ENCODE results near the gene NKAIN2.

The NKAIN2 gene

DNA sequence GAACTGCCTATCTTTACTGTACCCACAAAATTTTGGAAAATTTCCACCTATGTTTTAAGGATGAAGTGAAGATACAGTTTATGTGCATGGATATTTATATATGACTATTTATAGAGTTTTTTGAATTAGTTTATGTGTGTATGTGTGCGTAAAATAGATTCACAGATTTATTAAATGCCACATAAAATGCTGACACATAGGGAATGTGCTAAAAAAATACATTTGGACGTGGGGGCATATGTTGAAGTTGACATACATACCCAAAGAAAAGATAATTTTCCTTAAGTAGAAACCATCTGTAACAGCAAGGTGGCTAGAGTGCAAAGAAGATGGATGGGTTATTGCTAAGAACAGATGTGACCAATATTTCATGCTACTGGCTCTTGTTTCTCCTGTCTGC lies 856.5 kb downstream of the NKAIN2 start:
- no peak for DNase-seq

GRCh38 chr6:124661097-124661661 lies 857.5 kb downstream of the NKAIN2 start:
- H3K36me3 Mint-ChIP-seq, result no peaks in the 10 kb centered on the region

More for the DNA sequence above, 856.5 kb downstream of the NKAIN2 start:
- no peak for ATAC-seq (replicated peaks)
- no peaks in the 10 kb centered on the region for H3K4me1 Mint-ChIP-seq
- no peak overlapping the region for H3K4me3 Mint-ChIP-seq
- H3K36me3 Mint-ChIP-seq, result no peaks in the 10 kb centered on the region
- no peaks in the 10 kb centered on the region for H3K27me3 Mint-ChIP-seq
- H3K27ac Mint-ChIP-seq, result no peak overlapping the region
- H3K9me3 Mint-ChIP-seq, result peaks cover 0 to 5% of the 10 kb centered on the region in 2 donors

GRCh38 chr6:124668028-124668427 lies 864.4 kb downstream of the NKAIN2 start:
- Mint-ChIP-seq H3K9me3 (peaks cover 3% of the 10 kb centered on the region in 2 donors), H3K4me1 (no peaks in the 10 kb centered on the region), H3K4me3 (no peak overlapping the region), H3K36me3 (no peaks in the 10 kb centered on the region), H3K27ac (no peak overlapping the region), H3K27me3 (no peaks in the 10 kb centered on the region)
- no peak for ATAC-seq (replicated peaks)
- DNase-seq, result no peak

More at GRCh38 chr6:124661097-124661661, 857.5 kb downstream of the NKAIN2 start:
- no peak for DNase-seq
- Mint-ChIP-seq H3K9me3 (peaks cover 0 to 5% of the 10 kb centered on the region in 2 donors), H3K4me3 (no peak overlapping the region), H3K27ac (no peak overlapping the region), H3K27me3 (no peaks in the 10 kb centered on the region), H3K4me1 (no peaks in the 10 kb centered on the region)
- ATAC-seq (replicated peaks), result no peak

- no peak for DNase-seq
- no peaks in the 10 kb centered on the region for H3K4me1 Mint-ChIP-seq
- H3K36me3 Mint-ChIP-seq, result no peaks in the 10 kb centered on the region
- H3K27me3 Mint-ChIP-seq, result no peaks in the 10 kb centered on the region
- H3K9me3 Mint-ChIP-seq, result peaks cover 4 to 5% of the 10 kb centered on the region in 2 donors
- H3K27ac Mint-ChIP-seq, result no peak overlapping the region
- H3K4me3 Mint-ChIP-seq, result no peak overlapping the region
- no peak for ATAC-seq (replicated peaks)
These were observed 866.2 kb downstream of the NKAIN2 start for GRCh38 chr6:124669713-124670480.

GRCh38 chr6:124670801-124671200 lies 867.1 kb downstream of the NKAIN2 start:
- no peaks in the 10 kb centered on the region for H3K36me3 Mint-ChIP-seq
- no peak overlapping the region for H3K27ac Mint-ChIP-seq
- H3K9me3 Mint-ChIP-seq, result peaks cover 4 to 5% of the 10 kb centered on the region in 2 donors
- H3K4me1 Mint-ChIP-seq, result no peaks in the 10 kb centered on the region
- H3K4me3 Mint-ChIP-seq, result no peak overlapping the region
- no peak for ATAC-seq (replicated peaks)
- H3K27me3 Mint-ChIP-seq, result no peaks in the 10 kb centered on the region
- no peak for DNase-seq

DNA sequence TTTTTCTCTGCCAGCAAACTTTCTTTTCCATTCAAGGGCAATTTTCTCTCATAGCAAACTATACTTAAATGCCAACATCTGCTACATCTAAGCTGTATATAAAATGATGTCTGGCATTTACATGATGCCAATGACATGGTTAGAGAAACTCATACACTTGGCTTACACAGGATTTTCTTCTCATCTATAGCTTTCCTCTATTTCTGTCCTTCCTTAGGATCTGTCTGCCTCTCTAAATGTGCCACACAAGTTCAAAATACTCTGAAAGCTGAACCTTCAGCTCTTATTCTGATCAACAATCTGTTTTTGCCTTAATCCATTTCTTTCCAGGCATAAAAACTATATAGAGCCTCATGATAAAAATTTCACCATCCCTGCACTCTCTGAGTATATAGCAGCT lies 867.7 kb downstream of the NKAIN2 start:
- H3K4me3 Mint-ChIP-seq, result no peak overlapping the region
- ATAC-seq (replicated peaks), result no peak
- H3K27me3 Mint-ChIP-seq, result no peaks in the 10 kb centered on the region
- no peak for DNase-seq
- H3K36me3 Mint-ChIP-seq, result no peaks in the 10 kb centered on the region
- peaks cover 8 to 10% of the 10 kb centered on the region in 2 donors for H3K9me3 Mint-ChIP-seq
- no peak overlapping the region for H3K27ac Mint-ChIP-seq
- no peaks in the 10 kb centered on the region for H3K4me1 Mint-ChIP-seq

DNA sequence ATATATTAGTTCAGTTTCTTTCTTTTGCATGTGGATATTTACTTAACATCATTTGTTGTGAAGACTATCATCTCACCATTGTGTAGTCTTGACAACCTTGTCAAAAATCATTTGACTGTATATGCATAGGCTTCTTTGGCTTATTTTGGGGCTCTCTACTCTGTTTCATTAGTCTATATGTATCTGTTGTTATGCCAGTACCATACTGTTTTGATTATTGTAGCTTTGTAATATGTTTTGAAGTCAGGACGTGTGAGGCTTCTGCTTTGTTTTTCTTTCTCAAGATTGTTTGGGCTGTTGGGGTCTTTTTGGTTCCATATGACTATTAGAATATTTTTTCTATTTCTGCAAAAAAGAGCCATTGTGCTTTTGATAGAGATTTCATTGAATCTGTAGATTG lies 870.4 kb downstream of the NKAIN2 start:
- H3K9me3 Mint-ChIP-seq, result peaks cover 22 to 25% of the 10 kb centered on the region in 2 donors

GRCh38 chr6:124676033-124676432 lies 872.4 kb downstream of the NKAIN2 start:
- H3K27me3 Mint-ChIP-seq, result no peaks in the 10 kb centered on the region
- DNase-seq (no peak), ATAC-seq (replicated peaks) (no peak)
- H3K4me3 Mint-ChIP-seq, result no peak overlapping the region
- peaks cover 25 to 27% of the 10 kb centered on the region in 2 donors for H3K9me3 Mint-ChIP-seq
- no peaks in the 10 kb centered on the region for H3K4me1 Mint-ChIP-seq
- H3K36me3 Mint-ChIP-seq, result no peaks in the 10 kb centered on the region
- no peak overlapping the region for H3K27ac Mint-ChIP-seq

More for the DNA sequence above, 870.4 kb downstream of the NKAIN2 start:
- DNase-seq (no peak), ATAC-seq (replicated peaks) (no peak)
- Mint-ChIP-seq H3K4me1 (no peaks in the 10 kb centered on the region), H3K27me3 (no peaks in the 10 kb centered on the region), H3K36me3 (no peaks in the 10 kb centered on the region), H3K27ac (no peak overlapping the region), H3K4me3 (no peak overlapping the region)

- Mint-ChIP-seq H3K9me3 (peaks cover 24 to 25% of the 10 kb centered on the region in 2 donors), H3K4me1 (no peaks in the 10 kb centered on the region), H3K27ac (no peak overlapping the region), H3K27me3 (no peaks in the 10 kb centered on the region), H3K36me3 (no peaks in the 10 kb centered on the region), H3K4me3 (no peak overlapping the region)
- no peak for ATAC-seq (replicated peaks)
- no peak for DNase-seq
These were observed 874.2 kb downstream of the NKAIN2 start for GRCh38 chr6:124677874-124678273.

GRCh38 chr6:124679387-124679786 lies 875.7 kb downstream of the NKAIN2 start:
- Mint-ChIP-seq H3K4me3 (no peak overlapping the region), H3K36me3 (no peaks in the 10 kb centered on the region), H3K27me3 (no peaks in the 10 kb centered on the region), H3K27ac (no peak overlapping the region), H3K9me3 (peaks cover 21 to 23% of the 10 kb centered on the region in 2 donors), H3K4me1 (no peaks in the 10 kb centered on the region)
- ATAC-seq (replicated peaks) (no peak), DNase-seq (no peak)

DNA sequence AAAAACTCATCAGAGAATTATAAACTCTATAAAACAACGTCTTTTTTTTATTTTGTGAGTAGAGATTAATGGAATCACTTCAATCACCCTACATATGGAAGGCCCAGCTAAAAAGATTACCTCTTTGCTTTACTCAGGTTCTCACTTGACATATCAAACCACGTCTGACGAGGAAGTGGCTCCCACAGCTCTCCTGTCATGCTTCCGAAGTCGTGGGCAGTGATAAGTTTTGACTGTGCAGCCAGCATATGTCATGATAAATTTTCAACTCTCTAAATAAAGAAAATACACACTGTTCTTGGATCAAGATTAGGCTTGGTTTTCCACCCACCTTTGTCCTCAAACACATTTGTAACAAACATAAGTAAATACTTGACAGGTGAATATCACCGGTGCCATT lies 879.1 kb downstream of the NKAIN2 start:
- DNase-seq (no peak), ATAC-seq (replicated peaks) (no peak)
- H3K27me3 Mint-ChIP-seq, result no peaks in the 10 kb centered on the region
- H3K9me3 Mint-ChIP-seq, result peaks cover 15% of the 10 kb centered on the region in 2 donors
- H3K4me1 Mint-ChIP-seq, result no peaks in the 10 kb centered on the region
- H3K36me3 Mint-ChIP-seq, result no peaks in the 10 kb centered on the region
- H3K4me3 Mint-ChIP-seq, result no peak overlapping the region
- no peak overlapping the region for H3K27ac Mint-ChIP-seq

GRCh38 chr6:124683507-124683906 lies 879.8 kb downstream of the NKAIN2 start:
- no peak for DNase-seq
- no peak for ATAC-seq (replicated peaks)
- Mint-ChIP-seq H3K4me3 (no peak overlapping the region), H3K4me1 (no peaks in the 10 kb centered on the region), H3K27ac (no peak overlapping the region), H3K27me3 (no peaks in the 10 kb centered on the region), H3K36me3 (no peaks in the 10 kb centered on the region), H3K9me3 (peaks cover 7 to 8% of the 10 kb centered on the region in 2 donors)

DNA sequence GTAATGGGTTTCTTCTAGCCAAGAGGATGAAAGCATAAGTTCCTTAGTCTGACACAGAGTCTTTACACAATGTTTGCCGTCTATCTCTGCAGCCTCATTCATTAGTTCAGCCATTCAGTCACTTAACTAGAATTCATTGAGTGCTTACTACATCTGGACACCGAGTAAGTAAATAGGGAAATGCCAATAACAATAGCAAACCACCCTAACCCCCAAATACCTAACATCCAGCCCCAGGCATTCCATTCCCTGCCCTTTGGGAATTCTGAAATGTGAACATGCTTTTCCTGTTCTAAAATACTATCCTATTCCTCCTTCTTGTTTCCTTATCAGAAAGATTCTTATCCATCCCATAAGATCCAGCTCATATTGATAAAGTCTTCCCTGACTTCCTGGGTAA lies 881.0 kb downstream of the NKAIN2 start:
- Mint-ChIP-seq H3K4me1 (no peaks in the 10 kb centered on the region), H3K9me3 (no peaks in the 10 kb centered on the region), H3K4me3 (no peak overlapping the region), H3K27me3 (no peaks in the 10 kb centered on the region), H3K27ac (no peak overlapping the region), H3K36me3 (no peaks in the 10 kb centered on the region)
- DNase-seq (no peak), ATAC-seq (replicated peaks) (no peak)

DNA sequence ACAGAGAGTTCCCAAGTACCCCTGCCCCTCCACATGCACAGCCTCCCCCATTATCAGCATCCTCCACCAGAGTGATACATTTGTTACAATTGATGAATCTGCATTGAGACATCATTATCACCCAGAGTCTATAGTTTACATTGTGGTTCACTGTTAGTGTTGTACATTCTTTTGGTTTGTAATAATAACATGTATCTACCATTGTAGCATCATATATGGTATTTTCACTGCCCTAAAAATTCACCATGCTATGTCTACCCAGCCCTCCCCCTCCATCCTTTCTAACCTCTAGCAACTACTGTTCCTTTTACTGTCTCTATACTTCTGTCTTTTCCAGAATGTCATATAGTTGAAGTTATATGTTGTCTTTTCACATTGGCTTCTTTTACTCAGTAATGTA lies 884.7 kb downstream of the NKAIN2 start:
- ATAC-seq (replicated peaks) (no peak), DNase-seq (no peak)
- H3K36me3 Mint-ChIP-seq, result no peaks in the 10 kb centered on the region
- H3K27me3 Mint-ChIP-seq, result no peaks in the 10 kb centered on the region
- H3K4me3 Mint-ChIP-seq, result no peak overlapping the region
- no peaks in the 10 kb centered on the region for H3K4me1 Mint-ChIP-seq
- H3K9me3 Mint-ChIP-seq, result peaks cover 0 to 2% of the 10 kb centered on the region in 2 donors
- no peak overlapping the region for H3K27ac Mint-ChIP-seq

DNA sequence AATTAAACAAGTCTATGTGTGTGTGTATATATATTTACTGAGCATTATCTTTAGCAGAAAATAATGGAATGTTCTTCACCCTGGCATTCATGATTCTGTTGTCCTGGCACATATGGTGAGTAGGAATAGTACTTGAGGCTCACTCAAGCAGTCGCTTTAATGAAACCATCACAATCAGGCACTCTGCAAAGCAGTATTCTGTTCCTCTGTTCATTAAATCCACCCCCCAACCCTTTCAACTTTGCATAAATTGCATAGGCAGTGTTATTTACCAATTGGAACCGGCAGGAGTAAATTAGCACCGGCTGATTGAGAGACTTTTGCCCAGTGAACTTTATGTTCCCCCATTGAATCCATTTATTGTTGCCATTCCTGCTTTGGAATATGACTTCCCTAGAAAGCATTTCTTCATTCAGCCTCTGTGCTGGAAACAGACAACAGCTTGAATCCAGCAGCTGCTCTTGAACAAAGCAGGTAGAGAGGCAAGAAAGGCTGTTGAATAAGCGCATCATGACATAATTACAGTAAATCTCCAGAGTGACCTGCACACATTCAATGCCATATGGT lies 890.6 kb downstream of the NKAIN2 start:
- no peak overlapping the region for H3K4me3 Mint-ChIP-seq
- ATAC-seq (replicated peaks), result no peak
- H3K36me3 Mint-ChIP-seq, result no peaks in the 10 kb centered on the region
- peaks cover 0 to 3% of the 10 kb centered on the region in 2 donors for H3K9me3 Mint-ChIP-seq
- no peak for DNase-seq
- no peaks in the 10 kb centered on the region for H3K27me3 Mint-ChIP-seq
- no peak overlapping the region for H3K27ac Mint-ChIP-seq
- no peaks in the 10 kb centered on the region for H3K4me1 Mint-ChIP-seq
